ENCODE data around the gene HKDC1. TPM values are rescaled to one million over a fixed set of nuclear protein-coding genes. Genes with fewer than 3 reads are reported as not detected.

HKDC1 gene
- total RNA-seq, 1 experiment from 2014 or later, result 1.7 TPM

DNA sequence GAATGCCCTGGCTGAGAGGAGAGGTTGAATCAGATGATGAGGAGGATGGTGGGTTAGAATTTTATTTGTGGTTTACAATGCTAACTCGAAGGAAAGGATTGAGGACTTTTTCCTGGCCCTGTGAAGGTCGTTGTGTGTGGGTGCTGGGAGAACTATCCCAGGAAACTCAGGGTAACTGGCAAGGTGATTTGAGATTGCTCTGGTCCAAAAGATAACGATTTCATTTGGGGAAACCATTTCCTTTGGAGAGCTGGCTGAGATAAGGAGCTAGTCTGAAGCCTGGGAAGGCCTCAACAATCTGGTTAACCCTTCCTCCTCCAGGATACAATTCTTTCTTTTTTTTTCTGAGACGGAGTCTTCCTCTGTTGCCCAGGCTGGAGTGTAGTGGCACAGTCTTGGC lies 91.2 kb downstream of the HKDC1 start:
- intact Hi-C loops (cut with micrococcal nuclease), result no loop called here
- no peak overlapping the region for H3K9ac ChIP-seq (ENCODE audit: low read length)
- ATAC-seq (no peak), DNase-seq (ENCODE audit: low read depth, low spot score) (no peak)
- no TSS peak for BruUV-seq (replicated peaks)
- ChIA-PET CTCF (no interaction called here), RAD21 (ENCODE audit: low non-redundant PET in 1 of 2, low total read pairs in 2 of 2, uncharacterized antibody in 2 of 2, unreplicated experiment in 2 of 2) (no interaction called here), POLR2A (no interaction called here)
- no peaks in the 10 kb centered on the region for H3K79me2 ChIP-seq (ENCODE audit: insufficient read depth, low read length)
- peaks cover 0 to 3% of the 10 kb centered on the region in 2 experiments; a peak in 1 of 4 replicates for H3K4me1 ChIP-seq (ENCODE audit: control insufficient read depth in 1 of 2, insufficient read depth in 2 of 2, low read length in 2 of 2)
- no peak overlapping the region for H2AFZ ChIP-seq (ENCODE audit: low read depth, low read length, poor library complexity, severe bottlenecking)
- H3K36me3 ChIP-seq (ENCODE audit: control insufficient read depth in 1 of 2, insufficient read depth in 2 of 2, low read length in 2 of 2), result no peaks in the 10 kb centered on the region
- no peaks in the 10 kb centered on the region for H4K20me1 ChIP-seq (ENCODE audit: insufficient read depth)
- H3K27ac ChIP-seq (ENCODE audit: low read depth, low read length), result no peak overlapping the region
- H3K9me3 ChIP-seq (ENCODE audit: control insufficient read depth in 1 of 2, insufficient read depth in 1 of 2, low read depth in 1 of 2, low read length in 2 of 2), result no peaks in the 10 kb centered on the region
- no peaks in the 10 kb centered on the region for H3K9me2 ChIP-seq (ENCODE audit: insufficient read depth)
- H3K27me3 ChIP-seq (ENCODE audit: insufficient read depth, low read length), result no peaks in the 10 kb centered on the region
- TF ChIP-seq FOSL1 (IDR thresholded peaks at IDR 0.05; ENCODE audit: low read depth) (no peak), POLR2A (IDR thresholded peaks at IDR 0.05; ENCODE audit: borderline replicate concordance, extremely low read depth, insufficient read depth, insufficient read length) (no peak), EGR1 (IDR thresholded peaks at IDR 0.05; ENCODE audit: low read depth) (no peak), ELF1 (IDR thresholded peaks at IDR 0.05; ENCODE audit: borderline replicate concordance, low read depth) (no peak), EZH2phosphoT487 (IDR thresholded peaks at IDR 0.05; ENCODE audit: borderline replicate concordance) (no peak), SP1 (IDR thresholded peaks at IDR 0.05; ENCODE audit: low read depth) (no peak), CEBPB (IDR thresholded peaks at IDR 0.05; ENCODE audit: low read depth) (no peak), YY1 (IDR thresholded peaks at IDR 0.05; ENCODE audit: extremely low read depth, insufficient replicate concordance, low read depth, low read length) (no peak), RAD21 (IDR thresholded peaks at IDR 0.05; ENCODE audit: low read depth) (no peak), ZFX (IDR thresholded peaks at IDR 0.05) (no peak)
- TF ChIP-seq, protein P1, sequence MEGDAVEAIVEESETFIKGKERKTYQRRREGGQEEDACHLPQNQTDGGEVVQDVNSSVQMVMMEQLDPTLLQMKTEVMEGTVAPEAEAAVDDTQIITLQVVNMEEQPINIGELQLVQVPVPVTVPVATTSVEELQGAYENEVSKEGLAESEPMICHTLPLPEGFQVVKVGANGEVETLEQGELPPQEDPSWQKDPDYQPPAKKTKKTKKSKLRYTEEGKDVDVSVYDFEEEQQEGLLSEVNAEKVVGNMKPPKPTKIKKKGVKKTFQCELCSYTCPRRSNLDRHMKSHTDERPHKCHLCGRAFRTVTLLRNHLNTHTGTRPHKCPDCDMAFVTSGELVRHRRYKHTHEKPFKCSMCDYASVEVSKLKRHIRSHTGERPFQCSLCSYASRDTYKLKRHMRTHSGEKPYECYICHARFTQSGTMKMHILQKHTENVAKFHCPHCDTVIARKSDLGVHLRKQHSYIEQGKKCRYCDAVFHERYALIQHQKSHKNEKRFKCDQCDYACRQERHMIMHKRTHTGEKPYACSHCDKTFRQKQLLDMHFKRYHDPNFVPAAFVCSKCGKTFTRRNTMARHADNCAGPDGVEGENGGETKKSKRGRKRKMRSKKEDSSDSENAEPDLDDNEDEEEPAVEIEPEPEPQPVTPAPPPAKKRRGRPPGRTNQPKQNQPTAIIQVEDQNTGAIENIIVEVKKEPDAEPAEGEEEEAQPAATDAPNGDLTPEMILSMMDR (IDR thresholded peaks at IDR 0.05 in 2 of 3, conservative IDR thresholded peaks at IDR 0.05 in 1 of 3; ENCODE audit: borderline replicate concordance in 1 of 3, insufficient read depth in 1 of 3, low read depth in 2 of 3, low read length in 2 of 3), result no peak
- TF ChIP-seq, protein P2, sequence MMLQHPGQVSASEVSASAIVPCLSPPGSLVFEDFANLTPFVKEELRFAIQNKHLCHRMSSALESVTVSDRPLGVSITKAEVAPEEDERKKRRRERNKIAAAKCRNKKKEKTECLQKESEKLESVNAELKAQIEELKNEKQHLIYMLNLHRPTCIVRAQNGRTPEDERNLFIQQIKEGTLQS (IDR thresholded peaks at IDR 0.05), result no peak
- no peak overlapping the region for H3K4me3 ChIP-seq (replicated peaks in 1 of 2; ENCODE audit: low read depth in 1 of 2, low read length in 2 of 2)
- H3K4me2 ChIP-seq (ENCODE audit: low read length), result no peak overlapping the region
